Inferior parietal cortex (tissue), 1 donor: ENCODE results near the gene LCNL1.
"Not testable (repeated sequence)": the region's sequence is repeated elsewhere in the genome, so short reads cannot be mapped to it uniquely, and the experiment has no call there.

Source experiments
- DNase-seq: peaks from one replicate; pipeline ENCODE4 v3.0.0-alpha.2; 2016; ENCODE audit errors: extremely low spot score

LCNL1 gene

GRCh38 chr9:137025517-137025966 lies 42.7 kb downstream of the LCNL1 start:
- DNase-seq, result peak; percentile 87

DNA sequence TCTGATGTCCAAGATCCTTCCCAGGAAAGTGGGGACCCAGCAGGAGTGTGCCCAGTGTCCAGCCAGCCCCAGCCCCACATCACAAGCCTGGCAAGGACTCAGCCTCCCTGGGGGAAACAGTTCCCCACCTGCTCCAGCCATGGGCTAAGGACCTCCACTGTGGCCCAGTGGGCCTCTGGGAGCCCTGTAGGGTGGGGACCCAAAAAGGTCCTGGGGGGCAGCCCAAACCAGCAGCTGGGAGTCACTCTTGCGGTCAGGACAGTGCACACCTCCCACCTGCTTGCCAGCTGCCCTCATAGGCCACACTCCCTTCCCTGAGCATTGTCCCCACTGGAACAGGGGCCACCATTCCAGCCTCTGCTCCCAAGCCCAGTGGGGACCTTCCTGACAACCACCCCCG lies 43.6 kb downstream of the LCNL1 start:
- DNase-seq, result no peak

DNA sequence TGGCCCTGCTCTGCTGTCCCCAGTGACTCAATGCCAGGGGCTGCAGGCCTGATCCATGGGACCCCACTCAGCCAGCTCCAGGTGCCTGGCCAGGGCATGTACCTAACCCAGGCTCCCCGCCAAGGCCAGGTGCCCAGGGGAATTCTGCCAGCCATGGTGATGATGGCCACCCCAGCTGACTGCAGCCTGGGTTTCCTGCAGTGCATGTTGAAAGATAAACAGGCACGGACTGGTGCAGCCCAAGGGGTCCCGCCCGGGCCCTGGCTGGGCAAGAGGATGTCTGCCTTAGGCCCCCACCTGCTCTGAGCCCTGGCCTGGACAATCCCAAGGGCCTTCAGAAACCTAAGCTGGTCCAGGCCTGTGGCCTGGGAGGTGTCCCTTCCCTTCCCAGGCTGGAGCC lies 44.0 kb downstream of the LCNL1 start:
- DNase-seq, result no peak

GRCh38 chr9:137027369-137028262 lies 44.8 kb downstream of the LCNL1 start, which contains the start of gene ABCA2:
Gene ABCA2 (minus strand): TSS chr9:137028237. CDS start chr9:137028140, 97 bp downstream.
- DNase-seq, result no peak

GRCh38 chr9:137028263-137029057 lies 45.7 kb downstream of the LCNL1 start:
- no peak for DNase-seq

- no peak for DNase-seq
Observed at GRCh38 chr9:137029058-137029936, 46.5 kb downstream of the LCNL1 start.

DNA sequence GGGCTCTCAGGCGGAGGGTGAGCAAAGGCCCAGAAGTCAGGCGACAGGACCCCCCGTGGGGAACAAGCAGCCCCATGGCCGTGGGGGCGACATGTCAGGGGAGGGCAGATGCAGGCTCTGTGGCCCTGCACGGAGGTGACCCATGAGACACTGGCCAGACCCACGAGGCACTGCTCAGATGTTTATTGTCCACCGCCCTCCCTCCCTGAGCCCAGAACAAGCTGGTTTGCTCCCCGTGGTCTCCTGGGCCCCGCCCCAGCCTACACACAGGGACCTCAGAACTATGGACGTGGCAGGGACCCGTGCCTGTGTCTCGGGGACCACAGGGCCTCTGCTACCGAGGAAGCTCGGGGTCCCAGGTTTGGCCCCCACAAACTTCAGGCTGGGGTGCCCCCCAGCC lies 47.2 kb downstream of the LCNL1 start:
- DNase-seq, result no peak

DNA sequence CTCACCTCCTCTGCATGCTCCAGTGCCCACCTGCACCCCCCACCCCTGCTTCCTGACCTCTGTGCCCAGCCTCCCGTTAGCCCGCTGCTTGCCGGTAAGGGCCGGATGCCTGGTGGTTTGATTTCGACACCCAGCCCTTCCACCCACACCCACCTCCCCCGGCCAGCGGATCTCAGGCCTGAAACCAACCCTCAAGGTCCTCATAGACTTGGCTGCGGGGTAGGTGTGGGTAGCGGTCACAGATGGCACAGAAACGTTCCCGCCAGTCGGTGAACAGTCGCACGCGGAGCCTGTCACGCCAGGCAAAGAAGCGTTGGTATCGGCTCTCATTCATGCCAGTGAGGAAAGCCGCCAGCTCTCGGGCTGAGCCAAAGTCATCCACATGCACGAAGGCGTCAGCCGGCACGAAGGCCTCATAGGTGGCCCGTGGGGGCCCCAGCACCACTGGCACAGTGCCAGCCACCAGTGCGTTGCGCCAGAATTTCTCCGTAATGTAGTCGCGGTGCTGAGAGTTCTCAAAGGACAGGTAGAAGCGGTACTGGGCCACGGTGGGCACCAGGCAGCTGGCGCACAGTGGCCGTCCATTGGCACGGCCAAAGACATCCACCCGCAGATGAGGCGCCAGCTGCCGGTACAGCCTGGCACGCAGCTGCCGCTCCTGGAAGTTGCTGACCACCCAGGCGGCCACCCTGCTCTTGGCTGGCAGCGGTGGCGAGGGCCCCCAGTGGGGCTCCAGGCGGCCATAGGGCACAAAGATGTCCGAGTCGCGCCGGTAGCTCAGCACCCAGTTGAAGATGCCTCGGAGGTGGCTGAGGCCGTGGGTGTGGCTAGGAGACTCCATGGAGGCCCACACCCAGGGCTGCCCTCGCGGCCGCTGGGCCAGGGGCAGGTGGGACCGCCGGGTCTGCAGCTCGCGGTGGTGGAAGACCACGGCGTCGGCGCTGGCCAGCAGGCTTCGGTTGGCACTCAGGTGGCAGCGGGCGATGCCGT lies 48.0 kb downstream of the LCNL1 start:
- no peak for DNase-seq

DNA sequence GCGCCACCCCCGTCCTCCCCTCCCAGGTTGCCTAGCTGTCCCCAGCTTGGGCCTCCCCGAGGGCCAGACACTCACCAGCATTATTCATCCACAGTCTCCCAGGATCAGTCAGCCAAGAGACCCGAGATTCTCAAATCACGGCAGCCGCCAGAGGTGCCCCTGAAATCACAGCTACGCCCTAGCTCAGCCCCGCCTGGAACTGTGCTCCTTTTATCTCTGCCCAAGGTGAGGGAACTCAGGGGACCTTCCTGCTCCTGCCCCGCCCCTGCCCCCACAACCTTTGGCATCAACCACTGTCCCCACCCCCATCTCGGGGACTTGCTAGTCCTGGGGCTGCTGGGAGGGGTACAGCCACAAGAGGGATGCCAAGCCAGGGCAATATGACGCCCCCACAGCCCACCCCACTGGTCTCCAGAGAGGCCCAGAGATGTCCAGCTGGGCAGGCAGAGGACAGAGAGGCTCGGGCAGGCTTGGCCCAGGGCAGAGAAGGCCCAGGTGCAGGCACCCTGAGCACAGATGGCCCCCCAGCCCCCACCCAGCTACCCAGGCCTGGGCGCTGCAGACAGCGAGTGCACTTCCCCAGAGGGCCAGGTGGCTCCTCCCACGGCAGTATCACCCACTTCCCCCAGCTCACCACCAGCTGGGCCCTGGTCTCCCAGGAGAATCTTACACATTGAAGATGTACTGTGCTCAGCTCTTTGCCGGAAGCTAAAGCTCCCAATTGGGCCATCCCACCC lies 49.3 kb downstream of the LCNL1 start, which contains the start of gene FUT7:
Gene FUT7 (minus strand): TSS at position 185 of the 737 bp plus-strand sequence. CDS start 97 bp downstream, at position 88.
- DNase-seq, result no peak

- no peak for DNase-seq
Observed at GRCh38 chr9:137032858-137033257, 50.1 kb downstream of the LCNL1 start.

DNA sequence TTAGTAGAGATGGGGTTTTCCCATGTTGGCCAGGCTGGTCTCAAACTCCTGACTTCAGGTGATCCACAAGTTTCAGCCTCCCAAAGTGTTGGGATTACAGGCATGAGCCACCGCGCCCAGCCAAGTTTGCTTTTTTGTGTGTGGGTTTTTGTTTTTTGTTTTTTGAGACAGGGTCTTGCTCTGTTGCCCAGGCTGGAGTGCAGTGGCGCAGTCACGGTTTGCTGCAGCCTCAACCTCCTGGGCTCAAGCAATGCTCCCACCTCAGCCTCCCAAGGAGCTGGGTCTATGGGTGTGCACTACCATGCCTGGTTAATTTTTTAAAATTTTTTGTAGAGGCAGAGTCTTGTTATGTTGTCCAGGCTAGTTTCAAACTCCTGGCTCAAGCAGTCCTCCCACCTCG lies 50.7 kb downstream of the LCNL1 start:
- DNase-seq, result not testable (repeated sequence)

DNA sequence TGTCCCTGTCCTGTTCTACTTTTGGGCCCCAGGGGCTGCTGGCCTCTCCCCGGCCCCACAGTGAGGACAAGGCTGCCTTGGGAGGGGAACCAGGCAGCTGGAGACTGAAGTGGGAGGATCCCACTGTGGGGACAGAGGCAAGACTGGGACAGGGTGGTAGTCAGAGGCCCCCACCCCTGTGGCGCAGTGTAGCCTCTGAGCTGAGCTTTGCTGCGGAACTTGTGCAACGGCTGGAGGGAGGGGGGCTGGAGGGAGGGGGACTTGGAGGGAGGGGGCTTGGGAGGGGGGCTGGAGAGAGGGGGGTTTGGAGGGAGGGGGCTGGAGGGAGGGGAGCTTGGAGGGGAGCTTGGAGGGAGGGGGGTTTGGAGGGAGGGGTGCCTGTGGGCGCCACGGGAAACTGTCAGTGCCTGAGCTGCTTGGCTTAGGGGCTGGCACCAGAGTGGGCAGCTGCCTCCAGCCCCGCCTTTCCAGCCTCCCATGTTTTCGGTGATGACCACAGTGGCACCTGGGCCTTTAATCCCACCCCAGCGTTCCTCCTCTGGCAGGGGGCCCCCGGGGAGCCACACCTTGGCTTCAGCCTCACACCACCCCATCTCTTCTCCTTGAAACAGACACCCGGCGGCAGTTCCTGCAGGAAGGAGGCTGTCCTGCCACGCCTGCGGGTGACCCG lies 51.4 kb downstream of the LCNL1 start:
- DNase-seq, result no peak

DNA sequence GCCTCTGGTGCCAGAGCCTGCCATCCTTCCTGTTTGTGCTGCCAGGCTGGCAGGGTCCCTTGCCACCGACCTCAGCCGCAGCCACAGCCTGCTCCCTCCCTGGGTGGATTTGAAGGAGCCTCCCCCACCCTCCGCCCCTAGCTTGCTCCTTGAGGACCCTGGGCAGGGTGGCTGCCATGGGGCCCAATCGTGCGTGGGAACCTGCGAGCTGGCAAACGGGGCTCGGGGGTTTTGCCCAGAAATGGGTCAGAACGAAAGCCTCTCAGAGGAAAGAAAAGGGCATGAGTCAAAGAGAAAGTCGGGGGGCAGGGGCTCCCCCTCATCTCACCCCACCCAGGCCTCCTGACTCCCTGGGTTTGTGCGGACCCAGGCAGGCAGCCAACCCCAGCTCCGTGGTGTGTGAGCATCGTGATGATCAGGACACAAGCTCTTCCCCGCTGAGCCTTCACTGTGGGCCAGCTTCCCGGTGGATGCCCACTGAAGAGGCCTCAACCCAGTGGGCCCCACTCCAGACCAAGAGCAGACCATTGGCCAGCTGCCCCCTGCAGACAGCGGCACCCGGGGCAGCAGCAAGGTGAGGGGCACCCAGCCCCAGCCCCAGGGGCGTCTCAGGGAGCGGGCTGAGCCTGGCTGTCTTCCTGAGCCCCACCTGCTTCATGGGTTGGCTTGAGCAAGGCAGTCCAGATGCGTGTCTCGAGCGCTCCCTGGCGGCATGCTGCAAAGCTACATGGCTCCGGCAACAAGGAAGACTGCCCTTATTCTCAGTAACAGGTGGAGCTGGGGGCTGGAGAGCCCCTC lies 52.1 kb downstream of the LCNL1 start:
- peak; percentile 85 for DNase-seq
